Epithelial cell of umbilical artery (primary cell): ENCODE results near the gene AFF1. TPM values are rescaled to one million over a fixed set of nuclear protein-coding genes. Genes with fewer than 3 reads are reported as not detected.

Experiments
- total RNA-seq: library from RNA; depleted of rRNA; stranded (reverse); fragments of >200 nt; gene quantifications from 2 replicates; pipeline ENCODE4 v1.2.3, GENCODE V29; 2014

AFF1 gene
- total RNA-seq, result 12.7 and 24.5 TPM in 2 replicates

GRCh38 chr4:86934771-86935565 lies at the start of gene AFF1:
TSS of gene AFF1 (plus strand) at chr4:86935011. CDS start at chr4:86948534, 13,523 bp downstream.

GRCh38 chr4:86891762-86892635 lies 42.8 kb upstream of the AFF1 start, which contains the start of gene C4orf36:
TSS of gene C4orf36 (minus strand) at chr4:86892422. CDS start at chr4:86891520, 902 bp downstream.

Other genes with a start within 250 kb of the AFF1 start
- not detected in 2 replicates for gene SLC10A6, start 85.6 kb upstream of the AFF1 start, total RNA-seq
- gene C4orf36, start 42.6 kb upstream of the AFF1 start, total RNA-seq, result 0.30 and 0.32 TPM in 2 replicates